GM06990 (cell line): ENCODE results near the gene ALOX12B.
"Not testable (repeated sequence)": the region's sequence is repeated elsewhere in the genome, so short reads cannot be mapped to it uniquely, and the experiment has no call there.

Experiments used
- DNase-seq: peaks from one replicate; pipeline ENCODE4 v3.0.0-alpha.2; 2011; ENCODE audit not compliant: insufficient read length; ENCODE audit errors: extremely low read depth
- H3K27me3 ChIP-seq: replicated peaks from 2 replicates; pipeline ENCODE4 v1.6.0; 2011; ENCODE audit warnings: low read length; ENCODE audit not compliant: control insufficient read depth, insufficient read depth
- H3K36me3 ChIP-seq: 2 replicates; pipeline ENCODE4 v1.5.1; 2011; ENCODE audit warnings: low read length; ENCODE audit not compliant: control insufficient read depth, insufficient read depth
- H3K4me3 ChIP-seq: replicated peaks from 2 replicates; pipeline ENCODE4 v1.5.1; 2011; ENCODE audit warnings: low read depth, mild to moderate bottlenecking, control low read depth, low read length
- CTCF ChIP-seq: IDR thresholded peaks from 2 replicates; pipeline ENCODE4 v1.5.1; 2011; ENCODE audit warnings: low read length, control low read depth, mild to moderate bottlenecking, inconsistent platforms; ENCODE audit not compliant: insufficient read depth, poor library complexity, severe bottlenecking

Gene ALOX12B

GRCh38 chr17:8025176-8025911 is 62.2 kb downstream of the ALOX12B start:
- peaks cover 3% of the 10 kb centered on the region for H3K27me3 ChIP-seq
- H3K4me3 ChIP-seq, result no peak overlapping the region
- H3K36me3 ChIP-seq, result no peaks in the 10 kb centered on the region
- TF ChIP-seq CTCF, result no peak
- DNase-seq, result no peak

GRCh38 chr17:8024161-8024560 is 63.4 kb downstream of the ALOX12B start:
- not testable (repeated sequence) for DNase-seq

More at GRCh38 chr17:8024161-8024560, 63.4 kb downstream of the ALOX12B start:
- H3K27me3 ChIP-seq, H3K4me3 ChIP-seq, H3K36me3 ChIP-seq: not testable (repeated sequence)
